ENCODE measurements around the gene DMRT2. TPM values are rescaled to one million over a fixed set of nuclear protein-coding genes. Genes with fewer than 3 reads are reported as not detected.

The DMRT2 gene
- total and polyA plus RNA-seq, 12 donors: 0.11 to 1.3 (median 0.27) TPM; not detected in 8

- Histone ChIP-seq H3K9me3 (replicated peaks in 1 of 3) (no peaks in the 10 kb centered on the region), H3K27ac (no peak overlapping the region), H3K36me3 (replicated peaks in 1 of 2) (no peaks in the 10 kb centered on the region), H3K4me3 (no peak overlapping the region), H3K27me3 (peaks cover 29% of the 10 kb centered on the region), H3K4me1 (replicated peaks in 1 of 2) (no peaks in the 10 kb centered on the region)
- intact Hi-C loops (cut with DNase I): no loop called here
- no peak for DNase-seq
- TF ChIP-seq CTCF (IDR thresholded peaks at IDR 0.05): no peak
- 65 to 75% (median 74%) methylated on average over 6 of the region's 6 CpGs for WGBS, 4 donors
Observed at GRCh38 chr9:1058826-1059487, 8.8 kb downstream of the DMRT2 start.

- Histone ChIP-seq H3K4me3 (no peak overlapping the region), H3K36me3 (replicated peaks in 1 of 2) (no peaks in the 10 kb centered on the region), H3K9me3 (replicated peaks in 1 of 3) (no peaks in the 10 kb centered on the region), H3K4me1 (replicated peaks in 1 of 2) (no peaks in the 10 kb centered on the region), H3K27ac (no peak overlapping the region), H3K27me3 (no peaks in the 10 kb centered on the region)
- intact Hi-C loops (cut with DNase I): no loop called here
- TF ChIP-seq POLR2A (IDR thresholded peaks at IDR 0.05) (no peak), CTCF (IDR thresholded peaks at IDR 0.05) (no peak)
- no peak for DNase-seq
- WGBS, 4 donors: 75 to 83% (median 80%) methylated on average over 2 of the region's 2 CpGs
Observed at GRCh38 chr9:1065130-1065529, 15.0 kb downstream of the DMRT2 start.

GRCh38 chr9:1070692-1071091, 20.5 kb downstream of the DMRT2 start:
- Histone ChIP-seq H3K4me3 (no peak overlapping the region), H3K27me3 (no peaks in the 10 kb centered on the region), H3K4me1 (replicated peaks in 1 of 2) (no peaks in the 10 kb centered on the region), H3K27ac (no peak overlapping the region), H3K36me3 (replicated peaks in 1 of 2) (no peaks in the 10 kb centered on the region), H3K9me3 (replicated peaks in 1 of 3) (no peaks in the 10 kb centered on the region)
- 43 to 58% (median 51%) methylated on average over 3 of the region's 3 CpGs for WGBS, 4 donors
- intact Hi-C loops (cut with DNase I): no loop called here
- no peak for DNase-seq
- TF ChIP-seq POLR2A (IDR thresholded peaks at IDR 0.05) (no peak), CTCF (IDR thresholded peaks at IDR 0.05) (no peak)

- Histone ChIP-seq H3K9me3 (replicated peaks in 1 of 3) (no peaks in the 10 kb centered on the region), H3K36me3 (replicated peaks in 1 of 2) (no peaks in the 10 kb centered on the region), H3K4me1 (replicated peaks in 1 of 2) (no peaks in the 10 kb centered on the region), H3K27me3 (no peaks in the 10 kb centered on the region), H3K4me3 (no peak overlapping the region), H3K27ac (no peak overlapping the region)
- DNase-seq: no peak
- intact Hi-C loops (cut with DNase I): no loop called here
- TF ChIP-seq CTCF (IDR thresholded peaks at IDR 0.05) (no peak), POLR2A (IDR thresholded peaks at IDR 0.05) (no peak)
- WGBS, 4 donors: 71 to 84% (median 72%) methylated on average over 3 of the region's 3 CpGs
Observed at GRCh38 chr9:1071730-1072129, 21.6 kb downstream of the DMRT2 start.
